HEK293 (cell line): ENCODE results near the gene KCNMA1.
A peak's percentile ranks its signal among the peaks of the same experiment; 100 is the strongest.

Source experiments
- CTCF ChIA-PET: fragments of 350-600 bp; formaldehyde crosslinking; extraction: SDS; loops from one replicate; lab custom pipeline; 2021; ENCODE audit warnings: antibody characterized with exemption; lab: Yijun Ruan, JAX
- POLR2A ChIA-PET: fragments of 300-600 bp; formaldehyde crosslinking; extraction: SDS; loops from one replicate; lab custom pipeline; 2020; ENCODE audit warnings: antibody characterized with exemption, inconsistent platforms; lab: Yijun Ruan, JAX
- H3K27ac ChIP-seq: fragments of 200-500 bp; sonication (Bioruptor generic); 2 replicates; pipeline ENCODE4 v1.5.1; 2014; ENCODE audit warnings: low read depth, low read length, control low read depth, inconsistent platforms; ENCODE audit errors: extremely low read depth
- H3K36me3 ChIP-seq, 2 experiments: fragments of 200-500 bp in 1 of 2; sonication (Bioruptor generic) in 1 of 2; 1 replicate in 1 of 2; 2 replicates in 1 of 2; pipeline ENCODE4 v1.5.1; 2014 to 2017; ENCODE audit warnings: inconsistent platforms in 2 of 2, low read length in 2 of 2; ENCODE audit not compliant: control insufficient read depth in 2 of 2, insufficient read depth in 1 of 2
- H3K4me1 ChIP-seq: fragments of 200-500 bp; sonication (Bioruptor generic); 2 replicates; pipeline ENCODE4 v1.5.1; 2014; ENCODE audit warnings: mild to moderate bottlenecking, low read length, inconsistent platforms; ENCODE audit not compliant: control insufficient read depth, insufficient read depth
- H3K4me3 ChIP-seq: 2 replicates; pipeline ENCODE4 v1.5.1; 2011; ENCODE audit warnings: low read depth, mild to moderate bottlenecking, control low read depth, low read length, moderate library complexity
- H3K9me3 ChIP-seq: fragments of 200-500 bp; sonication (Bioruptor generic); 2 replicates; pipeline ENCODE4 v1.5.1; 2014; ENCODE audit warnings: low read depth, low read length, inconsistent platforms; ENCODE audit not compliant: control insufficient read depth, insufficient read depth
- EGR2 ChIP-seq: fragments of 450-650 bp; formaldehyde crosslinking; IDR thresholded peaks from 2 replicates; pipeline ENCODE4 v1.5.1; 2016; ENCODE audit warnings: low read depth, missing biosample characterization, missing genetic modification characterization
- ELK4 ChIP-seq: IDR thresholded peaks from 2 replicates; pipeline ENCODE4 v1.6.1; 2011; ENCODE audit warnings: mild to moderate bottlenecking, low read depth, low read length, borderline replicate concordance
- GLIS1 ChIP-seq: fragments of 450-650 bp; formaldehyde crosslinking; IDR thresholded peaks from 2 replicates; pipeline ENCODE4 v1.5.1; 2016; ENCODE audit warnings: missing biosample characterization, missing genetic modification characterization
- RBAK ChIP-seq: fragments of 450-650 bp; formaldehyde crosslinking; IDR thresholded peaks from 2 replicates; pipeline ENCODE4 v1.5.1; 2016; ENCODE audit warnings: missing biosample characterization, missing genetic modification characterization
- ZBTB10 ChIP-seq: fragments of 450-650 bp; formaldehyde crosslinking; IDR thresholded peaks from 2 replicates; pipeline ENCODE4 v1.5.1; 2016; ENCODE audit warnings: missing biosample characterization, missing genetic modification characterization
- ZBTB17 ChIP-seq: fragments of 450-650 bp; formaldehyde crosslinking; IDR thresholded peaks from 2 replicates; pipeline ENCODE4 v1.5.1; 2016; ENCODE audit warnings: missing biosample characterization, missing genetic modification characterization
- ZIC2 ChIP-seq: fragments of 450-650 bp; formaldehyde crosslinking; IDR thresholded peaks from 2 replicates; pipeline ENCODE4 v1.5.1; 2016; ENCODE audit warnings: missing biosample characterization, missing genetic modification characterization
- ZNF148 ChIP-seq: fragments of 450-650 bp; formaldehyde crosslinking; IDR thresholded peaks from 2 replicates; pipeline ENCODE4 v1.5.0; 2017; ENCODE audit warnings: missing biosample characterization, missing genetic modification characterization, borderline replicate concordance
- ZNF174 ChIP-seq: fragments of 450-650 bp; formaldehyde crosslinking; IDR thresholded peaks from 2 replicates; pipeline ENCODE4 v1.5.0; 2017; ENCODE audit warnings: missing biosample characterization, mild to moderate bottlenecking, missing genetic modification characterization
- ZNF23 ChIP-seq: fragments of 450-650 bp; formaldehyde crosslinking; IDR thresholded peaks from 2 replicates; pipeline ENCODE4 v1.5.1; 2016; ENCODE audit warnings: missing biosample characterization, missing genetic modification characterization, borderline replicate concordance
- ZNF558 ChIP-seq: fragments of 450-650 bp; formaldehyde crosslinking; IDR thresholded peaks from 2 replicates; pipeline ENCODE4 v1.5.1; 2016; ENCODE audit warnings: missing biosample characterization, missing genetic modification characterization
- ZNF639 ChIP-seq: fragments of 450-650 bp; formaldehyde crosslinking; IDR thresholded peaks from 2 replicates; pipeline ENCODE4 v1.5.1; 2016; ENCODE audit warnings: missing biosample characterization, missing genetic modification characterization
- ZNF777 ChIP-seq: fragments of 450-650 bp; formaldehyde crosslinking; IDR thresholded peaks from 2 replicates; pipeline ENCODE4 v1.5.1; 2017; ENCODE audit warnings: missing biosample characterization, missing genetic modification characterization, borderline replicate concordance
- ZNF837 ChIP-seq: fragments of 450-650 bp; formaldehyde crosslinking; IDR thresholded peaks from 2 replicates; pipeline ENCODE4 v1.5.1; 2016; ENCODE audit warnings: missing biosample characterization, missing genetic modification characterization

The KCNMA1 gene

GRCh38 chr10:77404810-77405209, 232.8 kb downstream of the KCNMA1 start (continued):
- TF ChIP-seq ZBTB10 (tag by site-specific recombination), result no peak
- TF ChIP-seq ZNF174 (tag by site-specific recombination), result no peak
- TF ChIP-seq ZNF148 (tag by site-specific recombination), result no peak

GRCh38 chr10:77403761-77404160, 233.8 kb downstream of the KCNMA1 start:
- POLR2A ChIA-PET, result no interaction called here

More at GRCh38 chr10:77403761-77404160, 233.8 kb downstream of the KCNMA1 start:
- TF ChIP-seq ZNF558, result no peak
- TF ChIP-seq ZNF837 (tag by site-specific recombination), result no peak
- TF ChIP-seq ZBTB17 (tag by site-specific recombination), result no peak
- TF ChIP-seq EGR2 (tag by site-specific recombination), result 0 out of 2 replicates have a peak, but pooled peaks have one; percentile 35
- no peak for TF ChIP-seq ZNF148 (tag by site-specific recombination)
- no peak for TF ChIP-seq ZNF23 (tag by site-specific recombination)
- no peak for TF ChIP-seq ZNF639
- no peak for TF ChIP-seq RBAK (tag by site-specific recombination)
- TF ChIP-seq GLIS1 (tag by site-specific recombination), result peak; percentile 58
- TF ChIP-seq ZNF777 (tag by site-specific recombination), result no peak
- peak; percentile 48; the same call in 1 of the 2 replicates for TF ChIP-seq ZIC2 (tag by site-specific recombination)
- TF ChIP-seq ELK4, result no peak
- Histone ChIP-seq H3K27ac (no peak overlapping the region), H3K9me3 (no peaks in the 10 kb centered on the region), H3K4me3 (no peak overlapping the region), H3K36me3 (no peaks in the 10 kb centered on the region), H3K4me1 (peaks cover 4% of the 10 kb centered on the region)
- CTCF ChIA-PET, result interaction anchor here (1.5 kb wide), 1 partner anchor 230 kb away, joined by 3 read pairs; no protein-coding TSS in a partner anchor
